HepG2 (cell line): Measurements from ENCODE around the gene CBFA2T2. TPM values are rescaled to one million over a fixed set of nuclear protein-coding genes. Genes with fewer than 3 reads are reported as not detected.

ENCODE experiments used
- AHR ChIP-seq: IDR thresholded peaks from 2 replicates; pipeline ENCODE4 v1.6.1; 2018; ENCODE audit warnings: missing genetic modification reagents, missing compliant biosample characterization
- ARNTL ChIP-seq: sonication (generic); formaldehyde crosslinking; IDR thresholded peaks from 2 replicates; pipeline ENCODE4 v1.4.0; 2020; ENCODE audit warnings: mild to moderate bottlenecking, missing genetic modification reagents
- ATF7 ChIP-seq, 2 experiments: fragments of 450-650 bp in 1 of 2; sonication (generic) in 1 of 2; formaldehyde crosslinking in 1 of 2; IDR thresholded peaks; 2 replicates each; pipeline versions ENCODE4 v1.4.0 to v1.6.1; 2016 to 2020; ENCODE audit warnings: antibody characterized with exemption in 1 of 2, mild to moderate bottlenecking in 1 of 2, missing genetic modification reagents in 1 of 2
- BHLHE40 ChIP-seq: IDR thresholded peaks from 2 replicates; pipeline ENCODE4 v1.6.1; 2011; ENCODE audit warnings: low read length, improper control_type of control experiment
- ERF ChIP-seq: IDR thresholded peaks from 2 replicates; pipeline ENCODE4 v1.6.1; 2018; ENCODE audit warnings: missing biosample characterization, missing genetic modification reagents
- GABPA ChIP-seq, 2 experiments: IDR thresholded peaks; 2 replicates each; pipeline ENCODE4 v1.6.1; 2011 to 2016; ENCODE audit warnings: low read depth in 2 of 2, low read length in 1 of 2, missing biosample characterization in 1 of 2, missing genetic modification characterization in 1 of 2
- GZF1 ChIP-seq: sonication (generic); formaldehyde crosslinking; IDR thresholded peaks from 2 replicates; pipeline ENCODE4 v1.5.1; 2020; ENCODE audit warnings: mild to moderate bottlenecking, missing genetic modification reagents
- MTA3 ChIP-seq: sonication (generic); formaldehyde crosslinking; IDR thresholded peaks from 2 replicates; pipeline ENCODE4 v1.4.0; 2020; ENCODE audit warnings: missing genetic modification reagents
- PAX8 ChIP-seq: sonication (generic); formaldehyde crosslinking; IDR thresholded peaks from 2 replicates; pipeline ENCODE4 v1.8.0; 2022; ENCODE audit warnings: mild to moderate bottlenecking, missing genetic modification reagents, borderline replicate concordance
- RNF2 ChIP-seq: fragments of 450-650 bp; conservative IDR thresholded peaks from 2 replicates; pipeline ENCODE4 v1.6.1; 2016; ENCODE audit warnings: low read depth
- SAFB2 ChIP-seq: sonication (generic); formaldehyde crosslinking; IDR thresholded peaks from 2 replicates; pipeline ENCODE4 v1.5.1; 2020; ENCODE audit warnings: missing genetic modification reagents, low read depth, mild to moderate bottlenecking, borderline replicate concordance
- TCF7L2 ChIP-seq: IDR thresholded peaks from 2 replicates; pipeline ENCODE4 v1.6.1; 2011; ENCODE audit warnings: mild to moderate bottlenecking, low read depth, low read length, moderate library complexity
- XBP1 ChIP-seq: sonication (generic); formaldehyde crosslinking; IDR thresholded peaks from 2 replicates; pipeline ENCODE4 v1.5.0; 2020; ENCODE audit warnings: missing genetic modification reagents
- ZBTB7A ChIP-seq: sonication (generic); formaldehyde crosslinking; IDR thresholded peaks from 2 replicates; pipeline ENCODE4 v1.8.0; 2022; ENCODE audit warnings: mild to moderate bottlenecking, missing genetic modification reagents
- ZNF232 ChIP-seq: sonication (generic); formaldehyde crosslinking; IDR thresholded peaks from 2 replicates; pipeline ENCODE4 v1.4.0; 2020; ENCODE audit warnings: missing genetic modification reagents, borderline replicate concordance
- ZNF75D ChIP-seq: sonication (generic); formaldehyde crosslinking; IDR thresholded peaks from 2 replicates; pipeline ENCODE4 v1.8.1; 2023; ENCODE audit warnings: missing genetic modification reagents, mild to moderate bottlenecking, borderline replicate concordance
- ZSCAN25 ChIP-seq: sonication (generic); formaldehyde crosslinking; IDR thresholded peaks from 2 replicates; pipeline ENCODE4 v1.8.0; 2022; ENCODE audit warnings: mild to moderate bottlenecking, missing genetic modification reagents
- polyA plus RNA-seq, 8 experiments: library from polyadenylated mRNA; depleted of rRNA in 3 of 8; stranded (reverse) in 7 of 8; unstranded in 1 of 8; fragments of >200 nt; fragmentation: Illumina TruSeq in 4 of 8; extraction: Trizol in 4 of 8; gene quantifications; 2 replicates each; pipeline versions ENCODE4 v1.2.1 to v1.2.3, GENCODE V29; 2011 to 2016; ENCODE audit warnings: low read depth in 4 of 8, missing spikeins in 1 of 8, mixed read lengths in 1 of 8; ENCODE audit not compliant: insufficient read depth in 1 of 8
- total RNA-seq, 5 experiments: library from RNA; depleted of rRNA; stranded (reverse); fragments of >200 nt; fragmentation: Illumina TruSeq; extraction: Trizol; gene quantifications; 2 replicates each; pipeline ENCODE4 v1.2.3, GENCODE V29; 2016; ENCODE audit warnings: low read depth in 1 of 5
- TF ChIP-seq, protein P1 (sequence below): sonication (generic); formaldehyde crosslinking; IDR thresholded peaks from 2 replicates; pipeline ENCODE4 v1.4.0; 2020; ENCODE audit warnings: mild to moderate bottlenecking, low read depth, missing genetic modification reagents
- TF ChIP-seq, protein P2 (sequence below), 2 experiments: sonication (generic) in 1 of 2; formaldehyde crosslinking in 1 of 2; IDR thresholded peaks; 2 replicates each; pipeline versions ENCODE4 v1.4.0 to v1.6.1; 2018 to 2020; ENCODE audit warnings: missing genetic modification reagents in 2 of 2, borderline replicate concordance in 1 of 2, low read depth in 1 of 2, mild to moderate bottlenecking in 1 of 2, missing biosample characterization in 1 of 2
- TF ChIP-seq, protein P3 (sequence below): sonication (generic); formaldehyde crosslinking; IDR thresholded peaks from 2 replicates; pipeline ENCODE4 v1.8.0; 2022; ENCODE audit warnings: missing genetic modification reagents, mild to moderate bottlenecking, inconsistent platforms, borderline replicate concordance
- TF ChIP-seq, protein P4 (sequence below), 2 experiments: fragments of 450-650 bp in 1 of 2; sonication (generic) in 1 of 2; formaldehyde crosslinking; IDR thresholded peaks; 2 replicates each; pipeline versions ENCODE4 v1.5.0 to v1.8.0; 2020 to 2022; ENCODE audit warnings: mild to moderate bottlenecking in 1 of 2, missing genetic modification reagents in 1 of 2
- TF ChIP-seq, protein P5 (sequence below): sonication (generic); formaldehyde crosslinking; IDR thresholded peaks from 2 replicates; pipeline ENCODE4 v1.8.0; 2022; ENCODE audit warnings: missing genetic modification reagents, low read depth, mild to moderate bottlenecking, borderline replicate concordance

Gene CBFA2T2
- total and polyA plus RNA-seq, 2 of the 13 experiments (the other 11 are each of a cell fraction or from before 2014, with no cell fraction given): 6.3 to 21.2 TPM

DNA sequence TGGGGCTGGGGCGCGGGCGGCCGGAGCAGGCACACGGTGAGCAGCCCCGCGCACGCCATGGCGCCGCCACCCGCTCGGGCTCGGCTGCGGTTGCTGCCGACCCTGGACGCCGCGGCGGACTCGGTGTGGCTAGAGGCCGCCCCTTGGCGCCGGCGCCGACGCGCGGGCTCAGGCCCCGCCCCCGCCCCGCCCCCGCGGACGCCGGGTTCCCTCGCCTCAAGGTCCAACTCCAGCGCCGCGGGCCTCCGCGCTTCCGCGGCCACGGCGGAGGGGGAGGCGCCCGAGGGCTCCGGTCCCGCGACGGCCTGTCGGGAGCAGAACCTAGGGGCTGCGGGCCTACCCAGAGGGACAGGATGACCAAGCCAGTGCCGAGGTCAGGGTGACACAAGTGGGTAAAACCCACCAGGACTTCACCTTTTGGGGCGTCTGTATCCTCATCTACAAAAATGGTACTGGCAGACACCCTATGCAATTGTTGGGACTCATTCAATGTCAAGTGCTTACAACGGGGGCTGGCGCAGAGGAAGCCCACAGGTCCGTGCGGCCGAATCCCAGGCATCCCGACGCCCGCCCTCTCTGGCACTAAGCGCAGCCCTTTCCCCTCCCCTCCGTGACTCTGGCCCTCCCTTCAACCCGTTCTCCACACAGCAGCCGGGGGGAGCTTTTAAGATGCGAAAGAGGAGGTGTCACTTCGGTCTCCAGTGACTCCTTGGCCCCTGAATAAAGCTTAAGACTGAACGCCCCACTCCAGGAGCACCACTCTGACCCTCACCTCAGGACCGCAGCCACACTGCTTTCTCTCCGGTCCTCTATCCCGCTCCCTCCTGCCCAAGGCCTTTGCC, 184.6 kb downstream of the CBFA2T2 start, which contains the start of gene NECAB3 (continued):
- TF ChIP-seq, protein P1, sequence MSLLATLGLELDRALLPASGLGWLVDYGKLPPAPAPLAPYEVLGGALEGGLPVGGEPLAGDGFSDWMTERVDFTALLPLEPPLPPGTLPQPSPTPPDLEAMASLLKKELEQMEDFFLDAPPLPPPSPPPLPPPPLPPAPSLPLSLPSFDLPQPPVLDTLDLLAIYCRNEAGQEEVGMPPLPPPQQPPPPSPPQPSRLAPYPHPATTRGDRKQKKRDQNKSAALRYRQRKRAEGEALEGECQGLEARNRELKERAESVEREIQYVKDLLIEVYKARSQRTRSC: peak; percentile 80; the same call in 1 of the 2 replicates
- TF ChIP-seq GABPA (IDR thresholded peaks at IDR 0.05; ENCODE audit: low read depth, low read length) (peak; percentile 54), GABPA (CRISPR knock-in tag; IDR thresholded peaks at IDR 0.05; ENCODE audit: low read depth) (no peak; the same call in 1 of the 2 replicates), AHR (CRISPR knock-in tag) (no peak), BHLHE40 (no peak), ATF7 (IDR thresholded peaks at IDR 0.05) (no peak), ATF7 (CRISPR knock-in tag; IDR thresholded peaks at IDR 0.05) (peak; percentile 67; the same call in 1 of the 2 replicates), ERF (peak; percentile 78), GZF1 (CRISPR knock-in tag) (no peak), ZBTB7A (CRISPR knock-in tag) (no peak), TCF7L2 (no peak), ZNF232 (CRISPR knock-in tag) (peak; percentile 67; the same call in 1 of the 2 replicates), ZSCAN25 (CRISPR knock-in tag) (peak; percentile 63; the same call in 1 of the 2 replicates), MTA3 (CRISPR knock-in tag) (no peak), RNF2 (peak; percentile 86), SAFB2 (CRISPR knock-in tag) (peak; percentile 54; the same call in 1 of the 2 replicates), XBP1 (no peak), PAX8 (CRISPR knock-in tag) (peak; percentile 90), ARNTL (CRISPR knock-in tag) (peak; percentile 55; the same call in 1 of the 2 replicates), ZNF75D (CRISPR knock-in tag) (peak; percentile 78; the same call in 1 of the 2 replicates)
- TF ChIP-seq, protein P2, sequence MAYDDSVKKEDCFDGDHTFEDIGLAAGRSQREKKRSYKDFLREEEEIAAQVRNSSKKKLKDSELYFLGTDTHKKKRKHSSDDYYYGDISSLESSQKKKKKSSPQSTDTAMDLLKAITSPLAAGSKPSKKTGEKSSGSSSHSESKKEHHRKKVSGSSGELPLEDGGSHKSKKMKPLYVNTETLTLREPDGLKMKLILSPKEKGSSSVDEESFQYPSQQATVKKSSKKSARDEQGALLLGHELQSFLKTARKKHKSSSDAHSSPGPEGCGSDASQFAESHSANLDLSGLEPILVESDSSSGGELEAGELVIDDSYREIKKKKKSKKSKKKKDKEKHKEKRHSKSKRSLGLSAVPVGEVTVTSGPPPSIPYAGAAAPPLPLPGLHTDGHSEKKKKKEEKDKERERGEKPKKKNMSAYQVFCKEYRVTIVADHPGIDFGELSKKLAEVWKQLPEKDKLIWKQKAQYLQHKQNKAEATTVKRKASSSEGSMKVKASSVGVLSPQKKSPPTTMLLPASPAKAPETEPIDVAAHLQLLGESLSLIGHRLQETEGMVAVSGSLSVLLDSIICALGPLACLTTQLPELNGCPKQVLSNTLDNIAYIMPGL (CRISPR knock-in tag; IDR thresholded peaks at IDR 0.05; ENCODE audit: borderline replicate concordance in 1 of 2, low read depth in 1 of 2): peak; percentile 74 to 83; a peak in 2 of 4 replicates
- TF ChIP-seq, protein P3, sequence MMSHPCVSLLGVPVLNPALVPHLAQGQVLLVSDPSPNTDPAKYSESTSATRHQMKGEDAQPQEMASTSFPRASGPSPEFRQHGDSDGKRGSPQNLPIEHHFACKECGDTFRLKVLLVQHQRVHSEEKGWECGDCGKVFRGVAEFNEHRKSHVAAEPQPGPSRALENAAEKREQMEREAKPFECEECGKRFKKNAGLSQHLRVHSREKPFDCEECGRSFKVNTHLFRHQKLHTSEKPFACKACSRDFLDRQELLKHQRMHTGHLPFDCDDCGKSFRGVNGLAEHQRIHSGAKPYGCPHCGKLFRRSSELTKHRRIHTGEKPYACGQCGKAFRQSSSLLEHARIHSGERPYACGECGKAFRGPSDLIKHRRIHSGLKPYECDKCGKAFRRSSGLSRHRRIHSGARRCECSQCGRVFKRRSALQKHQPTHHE (CRISPR knock-in tag): no peak; the same call in 1 of the 2 replicates
- TF ChIP-seq, protein P4, sequence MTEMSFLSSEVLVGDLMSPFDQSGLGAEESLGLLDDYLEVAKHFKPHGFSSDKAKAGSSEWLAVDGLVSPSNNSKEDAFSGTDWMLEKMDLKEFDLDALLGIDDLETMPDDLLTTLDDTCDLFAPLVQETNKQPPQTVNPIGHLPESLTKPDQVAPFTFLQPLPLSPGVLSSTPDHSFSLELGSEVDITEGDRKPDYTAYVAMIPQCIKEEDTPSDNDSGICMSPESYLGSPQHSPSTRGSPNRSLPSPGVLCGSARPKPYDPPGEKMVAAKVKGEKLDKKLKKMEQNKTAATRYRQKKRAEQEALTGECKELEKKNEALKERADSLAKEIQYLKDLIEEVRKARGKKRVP (CRISPR knock-in tag; IDR thresholded peaks at IDR 0.05): no peak
- TF ChIP-seq, protein P5, sequence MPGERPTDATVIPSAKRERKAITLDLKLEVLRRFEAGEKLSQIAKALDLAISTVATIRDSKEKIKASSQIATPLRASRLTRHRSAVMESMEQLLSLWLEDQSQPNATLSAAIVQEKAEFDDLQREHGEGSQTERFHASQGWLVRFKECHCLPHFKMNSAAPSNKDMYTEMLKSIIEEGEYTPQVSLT (CRISPR knock-in tag): no peak; the same call in 1 of the 2 replicates
